AG10803 (cell line): ENCODE measurements around the gene PARD3.

ENCODE experiments used
- DNase-seq: peaks from one replicate; pipeline ENCODE4 v3.0.0; 2010; ENCODE audit warnings: low read depth
- H3K4me3 ChIP-seq: 2 replicates; pipeline ENCODE4 v1.5.1; 2011; ENCODE audit warnings: mild to moderate bottlenecking, low read length, control low read depth
- TF ChIP-seq, protein P1 (sequence below): conservative IDR thresholded peaks from 2 replicates; pipeline ENCODE4 v1.5.1; 2011; ENCODE audit warnings: mild to moderate bottlenecking, low read length, control low read depth, inconsistent platforms

Gene PARD3

DNA sequence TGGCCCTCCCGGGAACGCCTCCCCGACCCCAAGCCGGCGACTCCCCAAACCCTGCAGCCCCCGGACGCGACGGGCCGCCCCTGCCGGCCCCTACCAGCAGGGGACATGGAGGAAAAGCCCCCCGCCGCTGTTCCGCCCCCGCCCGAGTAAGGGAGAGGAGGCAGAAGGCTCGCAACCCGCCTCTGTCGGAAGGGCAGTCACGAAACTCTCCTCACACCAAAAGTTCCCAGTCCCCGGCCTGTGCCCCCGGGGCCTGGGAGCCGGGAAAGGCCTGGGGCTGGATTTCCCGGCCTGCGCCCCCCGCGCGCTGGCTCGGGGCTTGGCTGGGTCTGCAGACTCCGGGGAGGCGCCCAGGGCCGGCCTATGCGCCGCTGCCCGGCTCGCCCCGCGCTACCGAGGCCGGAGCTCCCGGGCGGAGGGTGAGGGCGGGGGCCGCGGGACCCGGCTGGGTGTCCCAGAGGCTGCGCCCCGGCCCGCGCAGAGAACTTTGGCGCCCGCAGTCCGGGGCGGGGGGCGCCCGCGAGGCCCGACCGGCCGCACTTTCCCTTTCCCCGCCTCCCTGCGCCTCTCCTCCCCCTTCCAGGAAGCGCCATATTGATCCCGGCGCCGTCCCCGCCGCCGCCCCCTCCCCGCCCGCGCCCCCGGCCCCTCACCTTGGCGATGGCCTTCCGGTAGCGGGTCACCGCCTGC lies 728 bp downstream of the PARD3 start:
- TF ChIP-seq, protein P1, sequence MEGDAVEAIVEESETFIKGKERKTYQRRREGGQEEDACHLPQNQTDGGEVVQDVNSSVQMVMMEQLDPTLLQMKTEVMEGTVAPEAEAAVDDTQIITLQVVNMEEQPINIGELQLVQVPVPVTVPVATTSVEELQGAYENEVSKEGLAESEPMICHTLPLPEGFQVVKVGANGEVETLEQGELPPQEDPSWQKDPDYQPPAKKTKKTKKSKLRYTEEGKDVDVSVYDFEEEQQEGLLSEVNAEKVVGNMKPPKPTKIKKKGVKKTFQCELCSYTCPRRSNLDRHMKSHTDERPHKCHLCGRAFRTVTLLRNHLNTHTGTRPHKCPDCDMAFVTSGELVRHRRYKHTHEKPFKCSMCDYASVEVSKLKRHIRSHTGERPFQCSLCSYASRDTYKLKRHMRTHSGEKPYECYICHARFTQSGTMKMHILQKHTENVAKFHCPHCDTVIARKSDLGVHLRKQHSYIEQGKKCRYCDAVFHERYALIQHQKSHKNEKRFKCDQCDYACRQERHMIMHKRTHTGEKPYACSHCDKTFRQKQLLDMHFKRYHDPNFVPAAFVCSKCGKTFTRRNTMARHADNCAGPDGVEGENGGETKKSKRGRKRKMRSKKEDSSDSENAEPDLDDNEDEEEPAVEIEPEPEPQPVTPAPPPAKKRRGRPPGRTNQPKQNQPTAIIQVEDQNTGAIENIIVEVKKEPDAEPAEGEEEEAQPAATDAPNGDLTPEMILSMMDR, result no peak
- DNase-seq, result peak; percentile 30
- H3K4me3 ChIP-seq, result peak overlapping the region; percentile 66

DNA sequence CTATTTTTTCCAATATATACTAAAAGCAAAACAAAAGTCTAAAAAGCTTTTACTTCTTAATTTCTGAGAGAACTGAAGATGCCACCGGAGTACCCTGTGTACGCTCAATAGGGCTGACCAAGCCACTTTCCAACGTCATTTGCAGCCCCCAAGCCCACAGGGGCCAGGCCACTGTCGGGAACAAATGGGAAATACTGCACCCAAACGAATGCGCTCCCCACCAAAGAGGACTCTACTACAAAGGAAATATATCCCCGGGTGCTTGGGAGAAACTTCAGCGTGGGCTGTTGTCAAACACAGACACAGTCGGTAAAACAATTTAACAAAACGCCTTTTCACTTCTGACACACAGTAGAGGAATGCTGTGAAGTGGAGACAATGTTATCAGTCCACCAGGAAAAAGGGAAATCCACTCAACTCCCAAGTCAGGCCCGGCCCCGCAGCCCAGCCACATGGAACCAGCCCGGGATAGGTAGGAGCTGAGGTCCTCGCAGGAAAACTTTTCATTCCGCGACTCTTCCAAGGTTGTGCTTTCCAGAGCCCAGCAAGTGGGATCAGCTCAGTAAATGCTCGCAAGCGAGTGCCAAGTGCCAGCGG lies 1.4 kb downstream of the PARD3 start:
- peak; percentile 62 for DNase-seq
- TF ChIP-seq, protein P1, result no peak
- peak overlapping the region; percentile 66 for H3K4me3 ChIP-seq

DNA sequence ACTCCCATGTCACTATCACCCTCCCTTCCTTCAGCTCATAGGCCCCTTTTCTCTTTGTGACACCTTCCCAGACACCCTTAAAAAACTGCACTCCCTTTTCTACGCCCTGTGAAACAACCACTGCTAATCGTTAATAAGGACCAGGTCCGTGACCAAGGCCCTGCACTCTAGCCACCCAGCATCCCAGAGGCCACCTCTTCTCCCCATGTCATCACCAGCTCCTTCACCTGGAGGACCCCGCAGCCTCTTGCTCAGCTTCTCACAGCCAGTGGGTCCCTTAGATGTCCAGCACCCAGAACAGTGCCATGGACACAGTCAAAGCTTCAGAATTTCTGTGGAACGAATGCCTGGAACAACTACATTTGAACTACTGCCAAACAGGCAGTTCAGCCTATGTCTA lies 2.3 kb downstream of the PARD3 start:
- TF ChIP-seq, protein P1, result no peak
- H3K4me3 ChIP-seq, result no peak overlapping the region

DNA sequence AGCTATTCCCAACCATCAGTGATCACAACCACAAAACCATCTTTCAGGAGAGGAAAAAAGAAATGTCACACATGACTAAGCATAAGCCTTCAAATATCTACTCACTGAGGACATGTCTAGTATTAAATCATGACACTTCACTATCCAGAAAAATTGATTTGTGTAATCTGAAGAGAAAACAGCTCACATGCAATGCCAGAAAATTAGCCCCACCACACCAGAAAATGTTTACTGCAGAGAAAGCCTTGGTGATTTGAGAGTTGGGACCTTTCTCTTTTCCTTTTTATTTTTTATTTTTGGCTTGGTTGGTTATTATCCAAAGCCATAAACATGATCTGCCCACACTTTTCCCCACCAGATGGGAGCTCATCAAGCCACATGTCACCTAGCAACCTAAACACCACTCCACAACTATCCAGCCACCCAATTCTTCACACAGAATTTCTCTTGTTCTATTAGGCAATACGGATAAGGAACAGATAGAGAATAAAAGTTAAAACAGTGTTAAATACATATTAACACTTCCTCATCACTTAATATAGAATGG lies 3.1 kb downstream of the PARD3 start:
- TF ChIP-seq, protein P1, result no peak
- DNase-seq, result peak; percentile 79
- no peak overlapping the region for H3K4me3 ChIP-seq

More for the DNA sequence above, 2.3 kb downstream of the PARD3 start:
- no peak for DNase-seq

DNA sequence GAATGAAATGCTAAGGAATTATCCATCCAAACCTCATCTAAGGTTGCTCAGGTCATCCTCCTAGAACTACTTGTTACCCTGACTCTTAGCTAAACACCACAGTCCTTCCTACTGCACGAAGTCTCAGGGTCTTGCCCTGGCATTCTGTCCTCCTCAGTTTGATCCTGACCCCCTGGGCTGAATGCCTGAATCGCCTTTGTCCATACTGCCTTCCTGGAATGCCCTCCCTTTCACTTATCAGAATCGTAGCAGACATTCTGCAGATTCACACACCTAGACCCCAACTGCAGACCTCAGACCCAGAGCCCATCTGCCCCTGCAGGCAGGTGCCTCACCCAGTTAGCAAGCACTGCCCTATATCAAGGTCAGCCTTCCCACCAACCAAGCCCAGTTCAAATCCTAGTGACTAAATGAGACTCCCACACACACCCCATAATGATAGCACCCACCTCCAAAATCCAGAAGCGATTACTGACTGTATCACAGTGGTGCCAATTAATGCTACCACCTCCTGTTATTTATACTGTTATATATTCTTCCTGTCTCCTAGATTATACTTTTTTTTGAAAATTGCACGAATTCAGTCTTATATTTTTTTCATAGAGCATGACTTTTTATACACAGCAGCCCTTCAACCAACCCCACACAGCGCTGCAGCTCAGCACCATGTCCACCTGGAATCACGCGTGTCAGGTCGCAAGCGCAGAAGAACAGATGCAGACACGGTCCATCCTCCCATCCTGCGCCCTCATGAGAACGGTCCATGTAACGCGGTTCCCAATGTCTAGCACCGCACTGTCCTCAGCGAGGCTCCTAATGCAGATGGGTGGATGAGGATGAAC lies 3.7 kb downstream of the PARD3 start:
- no peak overlapping the region for H3K4me3 ChIP-seq

DNA sequence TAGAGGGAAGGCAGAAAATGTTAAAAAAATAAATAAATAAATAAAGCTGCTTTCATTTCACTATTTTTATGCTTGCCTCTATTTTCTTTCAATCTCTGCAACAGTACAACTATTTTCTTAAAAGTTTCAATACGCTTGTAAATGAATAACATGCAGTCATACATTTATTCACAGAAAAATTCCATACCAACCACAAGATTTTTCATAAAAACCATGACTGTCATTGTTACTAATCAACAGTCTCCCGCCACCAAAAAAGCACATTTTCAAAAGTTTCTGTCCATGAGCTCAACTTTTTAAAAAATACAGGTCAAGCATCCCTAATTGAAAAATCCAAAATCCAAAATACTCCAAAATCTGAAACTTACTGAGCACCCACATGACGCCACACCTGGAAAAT lies 5.3 kb downstream of the PARD3 start:
- TF ChIP-seq, protein P1, result no peak
- peak overlapping the region; percentile 58 for H3K4me3 ChIP-seq
- peak; percentile 26 for DNase-seq

More for the DNA sequence above, 3.7 kb downstream of the PARD3 start:
- TF ChIP-seq, protein P1, result no peak
- no peak for DNase-seq
